Measurements from ENCODE around the gene PID1.

GRCh38 chr2:229239021-229239420 lies 32.1 kb downstream of the PID1 start:
- TF ChIP-seq CTCF (IDR thresholded peaks at IDR 0.05) (no peak), POLR2A (IDR thresholded peaks at IDR 0.05) (no peak)

Data from esophagus squamous epithelium (tissue), 4 donors.